ENCODE results near the gene CAMTA1. TPM values are rescaled to one million over a fixed set of nuclear protein-coding genes. Genes with fewer than 3 reads are reported as not detected.

The CAMTA1 gene
- total RNA-seq, 3 donors from 2014 or later, result 73.4 to 114 (median 82.6) TPM

DNA sequence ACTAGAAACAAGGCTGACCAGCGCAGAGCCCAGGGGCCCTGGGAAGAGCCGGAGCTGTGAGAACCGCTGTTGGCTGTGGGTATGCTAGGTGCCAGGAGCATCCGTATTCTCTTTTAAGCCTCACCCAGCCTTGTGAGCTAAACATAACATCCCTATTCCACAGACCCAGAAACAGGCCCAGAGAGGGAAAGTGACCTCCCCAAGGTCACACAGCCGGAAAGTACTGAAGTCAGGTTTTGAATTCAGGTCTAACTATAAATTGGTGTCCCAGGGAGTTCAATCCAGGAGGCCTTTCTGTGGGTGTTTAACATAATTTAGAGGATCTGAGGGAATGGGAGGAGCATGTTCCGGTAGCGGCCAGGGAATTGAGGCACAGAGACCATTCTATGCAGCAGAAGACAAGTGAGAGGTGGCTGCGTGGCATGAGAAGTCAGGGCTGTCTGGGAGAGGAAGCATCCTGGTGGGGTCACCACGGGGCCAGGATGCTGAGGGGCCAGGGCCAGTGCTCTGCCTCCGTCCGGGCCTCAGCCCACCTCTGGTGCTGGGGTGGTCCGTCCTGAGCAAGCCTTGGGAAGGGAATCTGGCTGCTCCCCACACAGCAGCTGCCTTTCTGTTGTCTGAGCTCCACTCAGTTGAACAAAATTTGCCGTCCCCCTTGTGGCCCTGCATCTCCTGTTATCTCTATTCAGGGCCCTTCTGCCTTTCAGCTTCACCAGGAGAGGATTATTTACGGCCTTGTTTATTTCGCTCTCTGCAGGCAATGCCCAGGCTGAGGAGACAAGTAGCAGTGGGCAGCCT lies 647.0 kb downstream of the CAMTA1 start:
- ATAC-seq, result no peak
- no peak for DNase-seq
- H3K36me3 ChIP-seq (ENCODE audit: low read depth), result no peaks in the 10 kb centered on the region
- H3K9me3 ChIP-seq, result no peaks in the 10 kb centered on the region
- TF ChIP-seq, protein P1, sequence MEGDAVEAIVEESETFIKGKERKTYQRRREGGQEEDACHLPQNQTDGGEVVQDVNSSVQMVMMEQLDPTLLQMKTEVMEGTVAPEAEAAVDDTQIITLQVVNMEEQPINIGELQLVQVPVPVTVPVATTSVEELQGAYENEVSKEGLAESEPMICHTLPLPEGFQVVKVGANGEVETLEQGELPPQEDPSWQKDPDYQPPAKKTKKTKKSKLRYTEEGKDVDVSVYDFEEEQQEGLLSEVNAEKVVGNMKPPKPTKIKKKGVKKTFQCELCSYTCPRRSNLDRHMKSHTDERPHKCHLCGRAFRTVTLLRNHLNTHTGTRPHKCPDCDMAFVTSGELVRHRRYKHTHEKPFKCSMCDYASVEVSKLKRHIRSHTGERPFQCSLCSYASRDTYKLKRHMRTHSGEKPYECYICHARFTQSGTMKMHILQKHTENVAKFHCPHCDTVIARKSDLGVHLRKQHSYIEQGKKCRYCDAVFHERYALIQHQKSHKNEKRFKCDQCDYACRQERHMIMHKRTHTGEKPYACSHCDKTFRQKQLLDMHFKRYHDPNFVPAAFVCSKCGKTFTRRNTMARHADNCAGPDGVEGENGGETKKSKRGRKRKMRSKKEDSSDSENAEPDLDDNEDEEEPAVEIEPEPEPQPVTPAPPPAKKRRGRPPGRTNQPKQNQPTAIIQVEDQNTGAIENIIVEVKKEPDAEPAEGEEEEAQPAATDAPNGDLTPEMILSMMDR (IDR thresholded peaks at IDR 0.05), result no peak
- intact Hi-C loops (cut with DNase I, micrococcal nuclease), result no loop called here
- no peak overlapping the region for H3K4me3 ChIP-seq
- H3K4me1 ChIP-seq (ENCODE audit: low read depth), result no peaks in the 10 kb centered on the region

DNA sequence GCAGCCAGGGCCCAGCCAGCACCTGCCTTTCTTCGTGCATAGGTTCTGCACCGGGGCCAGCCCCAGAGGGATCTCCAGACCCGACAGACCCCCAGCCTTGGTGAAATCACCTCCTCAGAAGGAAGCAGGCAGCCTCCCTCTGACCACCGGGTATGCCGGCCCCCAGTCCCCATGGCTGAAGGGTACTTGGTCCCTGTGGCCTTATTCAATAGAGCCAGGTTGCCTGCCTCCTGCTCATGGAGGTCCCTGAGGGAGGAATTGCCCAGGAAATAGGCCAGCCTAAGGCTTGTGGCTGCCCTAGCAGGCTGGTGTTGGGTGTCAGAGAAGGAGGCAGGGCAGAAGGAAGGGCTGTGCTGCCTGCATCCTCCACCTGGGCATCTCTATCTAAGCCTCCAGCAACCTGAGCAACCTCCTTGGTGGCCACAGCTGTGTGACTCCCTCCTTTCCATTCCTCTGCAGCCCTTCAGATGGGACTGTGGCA lies 647.7 kb downstream of the CAMTA1 start:
- Histone ChIP-seq H3K4me3 (no peak overlapping the region), H3K9me3 (no peaks in the 10 kb centered on the region), H3K36me3 (ENCODE audit: low read depth) (no peaks in the 10 kb centered on the region), H3K4me1 (ENCODE audit: low read depth) (no peaks in the 10 kb centered on the region)
- peak in 1 of 3 donors; percentile 34 for DNase-seq
- intact Hi-C loops (cut with DNase I, micrococcal nuclease), result no loop called here
- TF ChIP-seq, protein P1 (IDR thresholded peaks at IDR 0.05), result no peak
- no peak for ATAC-seq

DNA sequence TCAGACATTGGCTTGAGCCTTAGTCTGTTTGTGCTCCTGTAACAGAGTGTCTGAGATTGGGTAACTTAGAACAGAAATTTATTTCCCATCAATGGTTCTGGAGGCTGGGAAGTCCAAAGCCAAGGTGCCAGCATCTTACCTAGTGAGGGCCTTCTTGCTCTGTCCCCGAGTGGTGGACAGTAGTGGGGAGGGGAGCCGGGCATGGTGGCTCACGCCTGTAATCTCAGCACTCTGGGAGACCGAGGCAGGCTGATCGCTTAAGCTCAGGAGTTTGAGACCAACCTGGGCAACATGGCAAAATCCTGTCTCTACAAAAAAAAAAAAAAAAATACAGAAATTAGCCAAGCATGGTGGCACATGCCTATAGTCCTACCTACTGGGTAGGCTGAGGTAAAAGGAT lies 649.3 kb downstream of the CAMTA1 start:
- Histone ChIP-seq H3K36me3 (ENCODE audit: low read depth) (no peaks in the 10 kb centered on the region), H3K4me1 (ENCODE audit: low read depth) (no peaks in the 10 kb centered on the region), H3K4me3 (no peak overlapping the region), H3K9me3 (no peaks in the 10 kb centered on the region)
- no peak for ATAC-seq
- intact Hi-C loops (cut with DNase I, micrococcal nuclease), result no loop called here
- TF ChIP-seq, protein P1 (IDR thresholded peaks at IDR 0.05), result no peak
- DNase-seq, result no peak

DNA sequence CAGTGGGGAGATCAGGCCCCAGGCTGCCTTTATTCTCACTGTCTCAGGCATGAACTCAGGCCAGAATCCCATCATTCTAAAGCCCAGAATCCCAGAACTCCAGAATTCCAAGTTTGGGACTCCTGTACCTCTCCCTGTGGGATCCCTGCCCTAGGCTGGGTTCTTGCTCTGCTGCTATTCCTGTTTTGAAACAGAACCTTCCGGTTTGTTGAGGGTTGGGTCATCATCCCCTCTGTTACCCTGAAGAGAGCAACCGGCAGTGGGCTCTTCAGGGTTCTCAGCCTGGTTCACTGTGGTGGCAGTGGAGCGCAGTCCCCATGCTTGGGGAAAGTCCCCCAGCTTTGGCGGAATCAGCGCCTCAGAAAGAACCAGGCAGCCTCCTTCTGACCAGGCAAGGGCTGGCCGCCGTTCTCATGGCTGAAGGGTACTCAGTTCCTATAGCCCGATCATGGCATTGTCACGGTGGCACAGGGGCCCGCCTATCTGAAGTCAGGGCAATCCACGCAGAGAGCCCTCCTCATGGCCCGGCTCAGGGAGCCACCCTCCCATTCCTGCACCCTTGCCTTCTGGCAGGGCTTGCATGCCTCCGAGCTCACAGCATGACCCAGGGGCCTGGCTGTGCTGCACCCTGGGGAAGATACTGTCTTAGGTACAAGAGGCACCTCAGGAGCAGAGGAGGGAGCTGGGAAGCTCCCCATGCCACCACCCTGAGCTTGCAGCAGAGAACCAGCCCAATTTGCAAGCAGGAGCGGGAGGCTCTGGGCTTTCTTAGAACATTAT lies 650.2 kb downstream of the CAMTA1 start:
- ATAC-seq, result no peak
- TF ChIP-seq, protein P1 (IDR thresholded peaks at IDR 0.05), result no peak
- Histone ChIP-seq H3K4me1 (ENCODE audit: low read depth) (no peaks in the 10 kb centered on the region), H3K4me3 (no peak overlapping the region), H3K36me3 (ENCODE audit: low read depth) (no peaks in the 10 kb centered on the region), H3K9me3 (no peaks in the 10 kb centered on the region)
- intact Hi-C loops (cut with DNase I, micrococcal nuclease), result no loop called here
- DNase-seq, result peak in 1 of 3 donors; percentile 20

DNA sequence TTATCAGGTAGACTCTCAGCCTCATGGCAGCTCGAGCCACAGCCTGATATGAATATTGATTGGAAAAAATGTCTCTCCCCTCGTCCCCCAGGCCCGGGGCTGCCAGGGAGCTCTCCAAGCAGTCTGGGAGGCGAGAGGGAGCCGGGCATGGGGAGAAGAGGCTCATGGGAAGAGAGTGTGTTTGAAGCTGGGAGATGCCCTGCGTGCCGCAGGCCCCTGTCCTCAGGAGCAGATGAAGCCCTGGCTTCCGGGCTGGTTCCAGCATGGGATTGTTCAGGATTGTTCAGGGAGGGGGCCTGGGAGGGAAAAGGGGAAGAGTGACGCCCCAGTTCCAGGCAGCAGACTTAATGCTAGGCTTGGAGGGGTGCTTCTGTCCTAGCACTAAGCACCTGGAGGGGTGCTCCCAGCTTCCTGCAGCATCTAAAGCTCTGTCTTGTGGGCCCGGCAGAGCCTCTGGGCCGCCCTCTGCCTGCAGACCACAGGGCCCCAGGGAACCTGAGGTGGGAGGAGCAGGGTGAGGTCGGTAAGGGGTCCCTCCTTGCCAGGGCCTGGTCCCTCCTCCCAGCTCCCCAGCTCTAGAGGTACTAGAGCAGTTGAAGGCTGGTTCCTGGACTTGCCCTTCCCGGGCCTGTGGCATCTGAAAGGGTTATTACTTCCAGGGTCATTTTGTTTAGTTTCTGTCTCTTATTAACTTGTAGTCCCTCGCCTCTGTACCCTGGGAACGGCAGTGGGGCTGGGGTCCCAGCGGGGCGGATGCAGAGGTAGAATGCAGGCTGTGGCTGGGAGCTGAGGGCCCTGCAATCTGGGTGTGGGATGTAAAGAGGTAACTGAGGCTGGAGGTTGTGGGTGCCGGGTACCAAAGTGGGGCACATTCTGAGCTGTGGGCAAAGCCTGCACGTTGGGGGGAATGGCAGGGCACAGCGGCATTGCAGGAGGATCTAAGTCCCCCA lies 651.1 kb downstream of the CAMTA1 start:
- DNase-seq (peak in 1 of 3 donors; percentile 30), ATAC-seq (no peak)
- intact Hi-C loops (cut with DNase I, micrococcal nuclease), result no loop called here
- no peaks in the 10 kb centered on the region for H3K9me3 ChIP-seq
- TF ChIP-seq, protein P1 (IDR thresholded peaks at IDR 0.05), result no peak
- H3K36me3 ChIP-seq (ENCODE audit: low read depth), result no peaks in the 10 kb centered on the region
- H3K4me1 ChIP-seq (ENCODE audit: low read depth), result no peaks in the 10 kb centered on the region
- no peak overlapping the region for H3K4me3 ChIP-seq

All from mucosa of descending colon (tissue), 3 donors.